HG02623 (cell line): Measurements from ENCODE around the gene DUSP22.

Source experiments
- ATAC-seq: cut with Tn5 transposase; IDR thresholded peaks from one replicate; pipeline ENCODE4 v1.9.1; 2021; ENCODE audit warnings: moderate library complexity; ENCODE audit not compliant: unreplicated experiment

Gene DUSP22

GRCh38 chr6:308307-308706 lies 16.0 kb downstream of the DUSP22 start:
- no peak for ATAC-seq

DNA sequence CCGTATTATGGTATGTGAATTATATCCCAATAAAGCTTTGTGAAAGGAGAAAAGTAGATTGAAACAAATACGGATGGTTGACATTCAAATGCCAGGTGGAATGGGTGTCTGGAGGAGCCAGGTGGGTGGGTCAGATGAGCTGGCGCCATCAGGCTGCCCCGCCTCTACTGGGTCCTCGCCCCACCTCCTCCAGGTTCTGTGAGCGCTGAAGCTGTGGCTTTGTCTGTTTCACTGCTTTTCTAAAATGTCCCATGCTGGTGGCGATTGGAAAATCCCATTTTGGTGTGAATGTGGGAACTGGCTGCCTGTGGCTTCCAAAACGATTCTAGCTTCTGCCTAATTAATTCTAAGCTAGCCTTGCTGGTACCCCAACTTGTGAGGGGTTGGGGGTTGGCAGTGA lies 16.5 kb downstream of the DUSP22 start:
- ATAC-seq, result no peak

GRCh38 chr6:309947-310346 lies 17.7 kb downstream of the DUSP22 start:
- no peak for ATAC-seq

DNA sequence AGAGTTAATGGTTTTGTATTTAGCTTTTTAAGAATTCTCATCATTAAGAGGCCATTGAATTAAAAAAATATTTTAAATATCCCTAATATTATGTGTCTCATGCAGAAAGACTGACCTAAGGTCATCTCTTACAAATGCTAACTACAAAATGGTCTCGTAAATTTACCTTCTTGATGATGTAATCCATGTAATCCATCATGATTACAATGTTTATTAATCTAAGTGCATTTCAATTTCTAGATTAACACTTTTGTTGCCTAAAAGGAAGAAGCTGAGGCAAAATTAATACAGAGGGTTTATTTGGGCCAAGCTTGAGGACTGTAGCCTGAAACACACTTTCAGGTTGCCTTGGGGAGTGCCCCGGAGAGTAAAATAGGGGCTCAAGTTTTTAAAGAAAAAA lies 18.4 kb downstream of the DUSP22 start:
- no peak for ATAC-seq

DNA sequence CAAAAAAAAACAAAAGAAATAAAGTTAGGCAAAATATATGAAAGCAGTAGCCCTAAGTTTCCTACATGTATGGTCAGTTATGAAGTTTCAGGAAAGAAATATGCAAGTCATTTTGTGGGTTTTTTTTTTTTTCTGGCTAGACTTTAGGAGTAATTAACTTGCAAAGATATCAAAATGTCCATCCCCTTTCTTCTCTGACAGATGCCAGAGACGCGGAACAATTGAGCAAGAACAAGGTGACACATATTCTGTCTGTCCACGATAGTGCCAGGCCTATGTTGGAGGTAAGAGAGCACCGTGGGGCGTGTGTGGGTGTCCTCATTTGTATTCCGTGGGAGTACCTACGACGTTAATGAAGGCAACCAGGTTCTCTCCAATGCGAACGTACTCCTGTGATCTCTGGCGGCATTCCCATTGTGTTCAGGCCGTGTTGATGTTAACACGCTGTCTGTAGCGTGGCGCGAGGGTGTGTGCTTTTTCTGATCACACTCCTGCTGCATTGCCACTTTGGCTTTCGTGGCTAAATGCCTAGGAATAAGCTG lies 19.5 kb downstream of the DUSP22 start:
- no peak for ATAC-seq

GRCh38 chr6:313087-313486 lies 20.8 kb downstream of the DUSP22 start:
- no peak for ATAC-seq

- ATAC-seq, result no peak
These were observed 21.6 kb downstream of the DUSP22 start for GRCh38 chr6:313917-314316.

DNA sequence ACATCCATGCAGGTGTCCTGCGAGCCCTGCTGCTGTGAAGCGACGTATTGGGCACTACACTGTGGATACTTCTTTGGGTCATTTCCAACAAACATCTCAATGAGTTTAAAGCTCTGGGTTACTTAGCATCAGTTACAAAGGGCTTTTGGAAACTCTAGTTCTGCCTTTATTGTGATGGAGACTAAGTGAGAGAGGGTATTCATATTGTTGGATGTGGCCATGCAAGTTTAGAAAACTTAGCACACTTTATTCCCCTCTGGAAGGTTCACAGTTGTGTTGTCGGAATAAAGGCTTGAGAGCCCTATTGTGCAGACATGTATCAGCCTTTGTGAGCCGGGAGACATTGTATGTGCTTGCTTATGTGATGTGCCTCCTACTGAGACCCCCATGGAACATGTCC lies 22.1 kb downstream of the DUSP22 start:
- ATAC-seq, result no peak

GRCh38 chr6:315226-315625 lies 22.9 kb downstream of the DUSP22 start:
- ATAC-seq, result no peak

DNA sequence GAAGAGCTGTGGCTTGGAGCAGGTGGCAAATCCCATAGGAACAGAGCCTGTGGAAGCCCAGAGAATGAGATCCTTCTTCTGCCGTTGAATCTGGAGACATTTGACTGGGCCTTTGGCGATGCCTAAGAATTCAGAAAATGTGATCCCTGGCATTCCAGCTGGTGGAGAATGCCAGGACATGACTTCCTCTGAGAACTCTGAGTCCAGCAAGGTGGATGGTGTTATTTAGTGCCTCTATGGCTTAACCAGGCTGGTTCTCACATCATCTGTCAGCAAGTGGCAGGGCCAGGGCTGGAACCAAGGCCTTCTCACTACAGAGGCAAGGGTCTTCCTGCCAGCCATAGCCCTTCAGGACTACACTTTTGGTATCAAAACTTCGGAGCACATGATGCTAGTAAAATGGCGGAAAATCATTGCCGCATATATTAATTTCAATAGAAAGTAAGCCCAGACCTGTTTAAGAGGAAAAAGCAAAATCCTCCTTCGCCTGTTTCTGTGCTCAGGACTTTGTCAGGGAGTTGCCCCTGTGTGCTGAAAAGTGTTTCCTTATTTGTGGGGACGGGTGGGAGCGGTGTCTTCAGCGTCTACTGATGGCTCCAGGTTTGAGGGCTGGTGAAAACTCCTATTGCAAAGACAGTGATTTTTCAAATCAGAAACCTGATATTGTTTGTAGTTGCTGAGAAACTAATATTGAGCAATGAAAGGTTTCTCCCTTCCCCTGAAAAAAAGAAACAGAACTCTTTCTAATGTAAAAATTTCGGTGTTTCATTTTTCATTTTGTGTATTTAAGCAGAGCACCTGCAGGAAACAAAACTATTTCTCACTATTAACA lies 23.9 kb downstream of the DUSP22 start:
- ATAC-seq, result no peak

- no peak for ATAC-seq
These were observed 24.4 kb downstream of the DUSP22 start for GRCh38 chr6:316753-317038.

DNA sequence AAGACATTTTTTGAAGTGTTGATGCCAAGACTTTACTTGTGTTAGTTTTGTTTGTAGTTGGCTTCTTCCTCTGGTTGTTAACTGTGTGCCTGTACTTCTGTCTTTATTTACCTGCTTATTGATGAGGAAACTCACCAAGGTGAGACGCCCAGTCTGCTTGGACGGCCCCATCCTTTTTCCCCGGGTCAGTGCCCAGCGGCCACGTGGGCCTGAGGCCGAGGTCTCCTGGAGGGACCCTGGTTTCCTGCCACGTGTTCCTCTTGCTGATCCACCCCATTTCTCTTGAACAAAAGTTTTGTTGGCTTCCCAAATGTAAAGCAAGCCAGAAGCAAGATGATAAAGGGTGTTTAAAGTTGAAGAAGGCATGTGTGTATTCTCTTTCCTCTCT lies 24.8 kb downstream of the DUSP22 start:
- ATAC-seq, result no peak

GRCh38 chr6:317448-318144 lies 25.3 kb downstream of the DUSP22 start:
- ATAC-seq, result no peak

- no peak for ATAC-seq
These were observed 26.1 kb downstream of the DUSP22 start for GRCh38 chr6:318243-318890.

- ATAC-seq, result peak; percentile 39
These were observed 27.2 kb downstream of the DUSP22 start for GRCh38 chr6:319177-320131.

- no peak for ATAC-seq
These were observed 28.3 kb downstream of the DUSP22 start for GRCh38 chr6:320351-321157.

DNA sequence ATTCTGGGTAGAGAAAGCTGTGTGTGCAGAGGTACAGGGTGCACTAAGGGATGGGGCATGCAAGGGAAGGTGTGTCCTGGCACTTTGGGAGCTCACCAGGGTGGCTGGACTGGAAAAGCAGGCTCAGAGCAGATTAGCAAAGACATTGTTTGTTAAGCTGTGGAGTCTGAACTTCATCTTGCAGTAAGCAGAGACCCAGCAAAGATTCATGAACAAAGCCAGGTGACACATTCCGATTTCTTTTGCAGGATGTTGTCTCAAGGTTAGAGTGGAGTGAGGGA lies 28.8 kb downstream of the DUSP22 start:
- ATAC-seq, result no peak

- no peak for ATAC-seq
These were observed 29.4 kb downstream of the DUSP22 start for GRCh38 chr6:321536-322258.

GRCh38 chr6:322259-322930 lies 30.1 kb downstream of the DUSP22 start:
- no peak for ATAC-seq
